Suprapubic skin (tissue), 4 donors: ENCODE data around the gene SPATA19.
A peak's percentile ranks its signal among the peaks of the same experiment; 100 is the strongest.

Experiments
- CTCF ChIP-seq, 2 donors: fragments of 200-600 bp in 1 of 2; fragments of 450-650 bp in 1 of 2; sonication (generic) in 1 of 2; IDR thresholded peaks; one replicate each; pipeline ENCODE4 v1.5.1; 2016 to 2019; ENCODE audit warnings: antibody characterized with exemption in 2 of 2, mild to moderate bottlenecking in 1 of 2, moderate library complexity in 1 of 2
- EP300 ChIP-seq: sonication (generic); formaldehyde crosslinking; IDR thresholded peaks from one replicate; pipeline ENCODE4 v1.6.1; 2017; ENCODE audit warnings: antibody characterized with exemption
- POLR2A ChIP-seq, 2 donors: fragments of 450-650 bp; IDR thresholded peaks; one replicate each; pipeline ENCODE4 v1.6.1; 2017; ENCODE audit warnings: antibody characterized with exemption in 2 of 2, mild to moderate bottlenecking in 2 of 2, moderate library complexity in 2 of 2
- POLR2AphosphoS5 ChIP-seq, 3 donors: sonication (generic); formaldehyde crosslinking; IDR thresholded peaks; one replicate each; pipeline ENCODE4 v1.6.1; 2017; ENCODE audit warnings: antibody characterized with exemption in 3 of 3

- TF ChIP-seq POLR2A (IDR thresholded peaks at IDR 0.05), result no peak
- peak; percentile 37 to 40 for TF ChIP-seq CTCF (IDR thresholded peaks at IDR 0.05)
- no peak for TF ChIP-seq EP300
- no peak for TF ChIP-seq POLR2AphosphoS5 (IDR thresholded peaks at IDR 0.05)
Observed at GRCh38 chr11:133834682-133835592, 10.4 kb downstream of the SPATA19 start.
